Measurements from ENCODE around the gene AP1M1.
A peak's percentile ranks its signal among the peaks of the same experiment; 100 is the strongest.

- TF ChIP-seq CTCF (conservative IDR thresholded peaks at IDR 0.05 in 1 of 2, IDR thresholded peaks at IDR 0.05 in 1 of 2; ENCODE audit: low read depth in 1 of 2, low read length in 2 of 2) (peak; percentile 93 to 95), EZH2 (IDR thresholded peaks at IDR 0.05; ENCODE audit: low read length, missing control alignments) (no peak)
These were observed 49.9 kb downstream of the AP1M1 start for GRCh38 chr19:16247353-16248182.

Measured in fibroblast of lung (primary cell).